ENCODE data around the gene CAPN12.
"Not testable (repeated sequence)": the region's sequence is repeated elsewhere in the genome, so short reads cannot be mapped to it uniquely, and the experiment has no call there.

CAPN12 gene

GRCh38 chr19:38770228-38770948 lies 26.1 kb upstream of the CAPN12 start:
- not testable (repeated sequence) for DNase-seq

GRCh38 chr19:38769635-38770211 lies 25.4 kb upstream of the CAPN12 start:
- peak; percentile 88 for DNase-seq

DNA sequence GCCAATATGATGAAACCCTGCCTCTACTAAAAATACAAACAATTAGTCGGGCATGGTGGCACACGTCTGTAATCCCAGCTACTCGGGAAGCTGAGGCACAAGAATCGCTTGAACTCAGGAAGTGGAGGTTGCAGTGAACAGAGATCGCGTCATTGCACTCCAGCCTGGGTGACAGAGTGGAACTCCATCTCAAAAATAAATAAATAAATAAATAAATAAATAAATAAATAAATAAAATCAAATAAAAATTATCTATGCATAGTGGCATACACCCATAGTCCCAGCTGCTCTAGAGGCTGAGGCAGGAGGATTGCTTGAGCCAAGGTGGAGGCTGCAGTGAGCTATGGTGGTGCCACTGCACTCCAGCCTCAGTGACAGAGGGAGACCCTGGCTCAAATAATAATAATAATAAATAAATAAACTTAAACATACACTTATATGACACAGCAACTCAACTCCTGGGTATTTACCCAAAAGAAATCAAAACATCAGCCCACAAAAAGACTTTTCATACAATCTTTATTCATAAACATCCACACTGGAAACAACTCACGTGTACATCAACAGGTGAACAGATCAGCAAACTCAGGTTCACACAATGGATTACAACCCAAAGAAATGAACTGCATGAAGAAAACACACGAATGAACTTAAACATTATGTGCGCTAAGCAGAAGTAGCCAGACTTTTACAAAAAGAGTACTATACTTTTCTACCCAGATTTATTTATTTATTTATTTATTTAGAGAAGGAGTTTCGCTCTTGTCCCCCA lies 22.2 kb upstream of the CAPN12 start:
- DNase-seq: no peak

DNA sequence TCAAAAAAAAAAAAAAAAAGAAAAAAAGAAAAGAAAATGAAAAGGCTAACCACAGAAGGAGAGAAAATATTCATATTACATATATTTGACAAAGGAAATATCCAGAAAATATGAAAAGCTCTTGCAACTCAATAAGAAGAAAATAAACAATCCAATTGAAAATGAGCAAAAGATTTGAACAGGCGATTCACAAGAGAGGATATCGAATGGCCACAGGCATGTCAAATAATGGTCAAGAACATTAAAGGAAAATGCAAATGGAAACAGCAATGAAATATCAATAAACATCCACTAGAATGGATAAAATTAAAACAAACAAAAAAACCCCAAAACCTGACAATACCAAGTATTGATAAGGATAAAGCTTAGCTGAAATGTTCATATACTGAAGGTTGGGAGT lies 20.9 kb upstream of the CAPN12 start:
- DNase-seq: no peak

DNA sequence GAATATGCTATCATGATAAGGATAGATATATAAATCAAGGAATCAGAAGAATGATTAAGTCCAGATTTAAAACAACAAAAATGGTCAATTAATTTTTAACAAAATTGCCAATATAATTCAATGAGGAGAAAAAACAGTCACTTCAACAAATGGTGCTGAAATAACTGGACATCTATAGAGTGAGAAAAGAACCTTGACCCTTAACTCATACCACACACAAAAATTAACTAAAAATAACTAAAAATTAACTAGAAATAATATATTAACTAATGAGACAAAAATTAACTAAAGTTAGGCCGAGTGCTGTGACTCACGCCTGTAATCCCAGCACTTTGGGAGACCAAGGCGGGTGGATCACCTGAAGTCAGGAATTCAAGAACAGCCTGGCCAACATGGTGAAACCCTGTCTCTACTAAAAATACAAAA lies 19.5 kb upstream of the CAPN12 start:
- DNase-seq: no peak

DNA sequence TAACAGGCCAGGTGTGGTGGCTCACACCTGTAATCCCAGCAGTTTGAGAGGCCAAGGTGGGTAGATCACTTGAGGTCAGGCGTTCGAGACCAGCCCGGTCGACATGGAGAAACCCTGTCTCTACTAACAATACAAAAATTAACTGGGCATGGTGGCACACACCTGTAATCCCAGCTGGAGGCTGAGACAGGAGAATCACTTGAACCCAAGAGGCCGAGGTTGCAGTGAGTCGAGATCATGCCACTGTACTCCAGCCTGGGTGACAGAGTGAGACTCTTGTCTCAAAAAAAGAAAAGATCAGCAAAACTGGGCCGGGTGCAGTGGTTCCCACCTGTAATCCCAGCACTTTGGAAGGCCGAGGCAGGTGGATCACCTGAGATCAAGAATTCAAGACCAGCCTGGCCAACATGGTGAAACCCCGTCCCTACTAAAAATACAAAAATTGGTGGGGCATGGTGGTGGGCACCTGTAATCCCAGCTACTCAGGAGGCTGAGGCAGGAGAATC lies 17.7 kb upstream of the CAPN12 start:
- DNase-seq: not testable (repeated sequence)

GRCh38 chr19:38760805-38761517 lies 16.7 kb upstream of the CAPN12 start:
- DNase-seq: not testable (repeated sequence)

DNA sequence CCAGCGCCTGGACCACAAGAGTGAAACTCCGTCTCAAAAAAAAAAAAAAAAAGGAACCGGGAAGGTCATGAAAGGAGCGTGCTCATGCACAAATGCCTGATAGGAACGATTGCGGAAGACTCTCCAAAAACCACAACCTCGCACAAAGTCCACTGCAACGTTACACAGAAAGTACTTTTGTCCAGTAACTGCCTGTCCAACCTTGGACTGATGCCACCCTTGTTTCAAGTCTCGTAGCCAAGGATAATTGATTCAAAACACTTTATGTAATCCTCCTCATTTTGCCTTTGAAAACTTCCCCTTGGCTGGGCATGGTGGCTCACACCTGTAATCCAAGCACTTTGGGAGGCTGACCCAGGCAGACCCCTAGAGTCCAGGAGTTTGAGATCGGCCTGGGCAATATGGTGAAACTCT lies 15.3 kb upstream of the CAPN12 start:
- no peak for DNase-seq

DNA sequence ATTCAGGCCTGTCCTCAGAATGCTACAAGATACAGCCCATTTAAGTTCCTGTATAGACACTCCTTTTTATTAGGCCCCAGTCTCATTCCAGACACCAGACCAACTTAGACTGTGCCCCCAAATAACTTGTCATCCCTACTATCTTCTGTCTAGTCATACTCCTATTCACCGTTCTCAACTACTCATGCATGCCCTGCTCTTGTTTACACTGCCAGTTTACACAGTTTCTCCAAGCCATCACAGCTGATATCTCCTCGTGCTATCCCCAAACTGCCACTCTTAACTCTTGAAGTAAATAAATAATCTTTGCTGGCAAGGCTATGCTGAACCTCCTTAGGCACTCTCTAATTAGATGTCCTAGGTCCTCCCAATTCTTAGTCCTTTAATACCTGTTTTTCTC lies 9.9 kb upstream of the CAPN12 start:
- DNase-seq: not testable (repeated sequence)

DNA sequence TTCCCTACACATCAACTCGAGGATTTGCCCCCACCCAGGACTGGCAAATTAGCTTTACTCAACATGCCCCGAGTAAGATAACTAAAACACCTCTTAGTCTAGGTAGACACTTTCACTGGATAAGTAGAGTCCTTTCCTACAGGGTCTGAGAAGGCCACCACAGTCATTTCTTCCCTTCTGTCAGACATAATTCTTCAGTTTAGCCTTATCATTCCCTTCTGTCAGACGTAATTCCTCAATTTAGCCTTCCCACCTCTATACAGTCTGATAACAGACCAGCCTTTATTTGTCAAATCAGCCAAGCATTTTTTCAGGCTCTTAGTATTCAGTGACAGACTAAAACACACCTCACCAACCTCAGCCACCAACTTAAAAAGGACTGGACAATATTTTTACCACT lies 9.5 kb upstream of the CAPN12 start:
- DNase-seq: not testable (repeated sequence)

- DNase-seq: no peak
Measured at GRCh38 chr19:38745316-38745715, 1.0 kb upstream of the CAPN12 start.

- DNase-seq: no peak
Measured at GRCh38 chr19:38744874-38745273, 600 bp upstream of the CAPN12 start.

DNA sequence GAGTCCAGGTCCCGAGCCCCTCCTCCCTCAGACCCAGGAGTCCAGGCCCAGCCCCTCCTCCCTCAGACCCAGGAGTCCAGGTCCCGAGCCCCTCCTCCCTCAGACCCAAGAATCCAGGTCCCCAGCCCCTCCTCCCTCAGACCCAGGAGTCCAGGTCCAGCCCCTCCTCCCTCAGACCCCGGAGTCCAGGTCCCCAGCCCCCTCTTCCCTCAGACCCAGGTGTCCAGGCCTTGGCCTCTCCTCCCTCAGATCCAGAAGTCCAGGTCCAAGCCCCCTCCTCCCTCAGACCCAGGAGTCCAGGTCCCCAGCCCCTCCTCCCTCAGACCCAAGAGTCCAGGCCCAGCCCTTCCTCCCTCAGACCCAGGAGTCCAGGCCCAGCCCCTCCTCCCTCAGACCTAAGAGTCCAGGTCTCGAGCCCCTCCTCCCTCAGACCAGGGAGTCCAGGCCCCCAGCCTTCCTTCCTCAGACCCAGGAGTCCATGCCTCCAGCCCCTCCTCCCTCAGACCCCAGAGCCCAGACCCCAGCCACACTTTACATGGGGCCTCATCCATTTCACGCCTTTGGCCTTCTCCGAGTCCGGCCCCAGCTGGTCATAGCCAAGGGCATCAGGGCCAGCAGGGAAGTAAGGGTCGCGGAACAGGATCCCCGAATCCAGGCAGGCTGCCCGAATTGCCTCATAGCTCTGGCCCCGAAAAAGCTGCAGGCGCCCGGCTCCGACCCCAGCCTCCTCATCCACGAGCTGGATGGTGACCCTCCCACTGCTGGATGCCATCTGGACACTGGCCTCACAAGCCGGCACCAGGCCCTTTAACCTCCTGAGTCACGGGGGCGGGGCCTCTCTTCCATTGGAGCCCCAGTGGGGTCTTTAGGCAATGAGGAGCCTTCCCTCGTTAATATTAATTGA lies 628 bp downstream of the CAPN12 start:
- no peak for DNase-seq

DNA sequence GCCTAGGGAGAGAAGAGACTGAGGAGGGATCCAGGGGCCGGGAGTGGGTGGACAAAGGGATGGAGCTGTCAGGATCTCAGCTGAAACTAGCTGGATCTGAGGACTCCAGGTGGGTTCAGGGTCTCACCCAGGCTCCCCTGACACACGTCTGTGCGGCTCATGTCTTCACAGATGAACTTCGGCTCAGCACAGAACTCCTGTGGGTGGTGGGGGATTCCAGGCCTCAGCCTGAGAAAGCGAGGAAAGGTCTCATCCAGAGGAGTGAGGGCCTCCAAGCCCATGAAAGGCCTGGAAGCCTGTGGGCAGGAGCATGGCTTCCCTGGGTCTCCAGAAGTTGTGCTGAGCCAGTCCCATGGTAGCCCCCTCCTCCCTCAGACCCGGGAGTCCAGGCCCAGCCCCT lies 1.4 kb downstream of the CAPN12 start:
- DNase-seq: no peak

DNA sequence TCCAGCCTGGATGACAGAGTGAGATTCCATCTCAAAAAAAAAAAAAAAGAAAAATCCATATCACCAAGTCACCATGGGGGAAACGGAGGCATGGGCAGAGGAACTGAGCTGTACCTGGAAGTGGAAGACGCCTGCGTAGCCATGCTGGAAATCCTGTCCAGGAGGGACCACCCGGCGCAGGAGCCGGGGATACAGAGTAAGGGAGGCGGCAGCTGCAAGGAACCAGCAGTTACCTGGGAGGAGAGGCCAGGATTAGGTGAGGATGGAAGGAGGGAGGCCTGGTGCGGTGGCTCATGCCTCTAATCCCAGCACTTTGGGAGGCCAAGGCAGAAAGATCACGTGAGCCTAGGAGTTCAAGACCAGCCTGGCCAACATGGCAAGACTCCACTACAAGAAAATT lies 2.0 kb downstream of the CAPN12 start:
- no peak for DNase-seq

- DNase-seq: no peak
Measured at GRCh38 chr19:38741670-38742069, 2.6 kb downstream of the CAPN12 start.

DNA sequence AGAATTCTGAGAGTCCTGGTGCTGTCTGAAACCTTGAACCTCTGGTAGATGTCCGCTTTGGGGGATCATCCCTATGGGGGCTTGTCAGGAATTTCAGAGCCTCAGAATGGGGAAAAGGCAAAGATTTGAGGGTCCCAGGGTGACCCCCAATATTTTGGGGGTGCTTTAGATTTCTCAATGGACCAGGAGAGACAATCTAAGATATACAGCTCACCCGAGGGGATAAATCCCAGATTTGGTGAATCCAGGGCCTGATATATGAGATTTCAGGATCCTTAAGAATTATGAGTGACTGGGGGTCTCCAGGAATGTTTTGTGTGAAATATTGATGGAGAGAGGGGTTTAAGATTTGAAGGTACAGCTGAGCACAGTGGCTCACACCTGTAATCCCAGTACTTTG lies 3.3 kb downstream of the CAPN12 start:
- no peak for DNase-seq

- no peak for DNase-seq
Measured at GRCh38 chr19:38740257-38740592, 4.0 kb downstream of the CAPN12 start.

DNA sequence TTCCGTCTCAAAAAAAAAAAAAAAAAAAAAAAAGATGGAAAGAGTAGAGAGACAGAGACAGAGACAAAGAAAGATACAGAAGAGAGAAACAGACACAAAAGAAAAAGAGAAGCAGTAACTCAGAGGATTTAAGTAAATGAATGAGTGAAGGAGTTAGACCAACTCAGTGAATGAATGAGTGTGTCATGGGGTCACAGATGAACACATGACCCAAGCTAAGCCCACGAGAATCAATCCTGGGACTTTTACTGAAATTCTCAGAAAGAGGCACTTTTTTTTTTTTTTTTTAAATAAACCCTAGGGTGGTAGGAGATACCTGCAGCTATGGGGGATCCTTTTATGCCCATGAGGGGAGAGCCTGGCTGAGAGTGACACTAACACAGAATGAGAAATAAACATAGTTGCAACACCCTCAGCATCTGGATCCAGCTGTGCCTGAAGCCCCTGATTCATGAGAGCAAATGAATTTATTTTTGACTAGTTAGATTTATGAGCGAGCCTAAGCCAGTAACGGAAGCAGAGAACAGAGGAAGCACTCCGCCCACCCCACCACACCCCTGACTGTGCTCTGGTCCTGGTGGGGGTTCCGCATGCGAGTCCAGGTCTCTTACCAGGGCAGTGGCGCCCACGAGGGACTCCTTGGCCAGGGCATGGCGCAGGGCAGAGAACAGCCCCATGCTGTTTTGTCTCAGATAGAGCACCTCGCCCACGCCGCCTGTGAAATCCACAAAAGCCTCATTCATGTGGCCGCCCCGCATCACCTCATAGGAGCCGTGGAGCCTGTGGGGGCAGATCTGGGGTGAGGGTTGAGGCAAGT lies 4.6 kb downstream of the CAPN12 start:
- no peak for DNase-seq

DNA sequence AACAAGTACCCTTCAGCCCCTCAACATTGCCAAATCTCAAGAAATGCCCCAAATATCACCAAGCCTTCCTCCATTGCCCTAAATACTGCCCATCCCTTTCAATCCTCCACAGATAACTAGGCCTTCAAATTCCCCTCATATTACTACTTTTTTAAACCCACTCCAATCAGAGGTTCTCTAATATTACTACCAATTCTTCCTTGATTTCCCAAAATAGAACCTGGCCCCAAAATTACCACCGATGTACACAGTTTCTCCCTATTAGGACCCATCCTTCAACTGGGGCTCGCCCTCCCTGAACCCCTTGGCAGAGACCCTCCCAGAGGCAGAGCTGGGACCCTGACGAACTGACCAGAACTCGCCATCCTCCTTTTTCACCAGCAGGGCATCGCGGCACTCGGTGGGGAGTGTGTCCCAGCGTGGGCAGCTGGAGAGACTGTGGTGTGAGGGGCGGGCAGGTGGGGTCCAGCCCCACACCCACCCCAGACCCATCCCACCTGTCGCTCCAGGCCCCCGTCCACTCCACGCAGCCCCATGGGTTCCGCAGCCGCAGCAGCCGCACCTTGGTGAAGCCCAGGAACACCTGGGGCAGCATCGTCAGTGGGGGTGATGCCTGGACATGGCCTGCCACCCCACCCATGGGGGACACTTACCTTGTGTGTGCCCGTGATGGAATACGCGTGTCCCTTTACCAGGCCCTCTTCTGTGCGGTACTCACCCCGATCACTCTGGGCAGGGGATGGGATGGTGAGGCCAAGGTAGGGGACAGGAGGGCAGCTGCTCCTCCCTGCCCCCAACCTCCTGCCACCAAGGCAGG lies 6.1 kb downstream of the CAPN12 start:
- no peak for DNase-seq

All from CD4-positive, alpha-beta T cell treated with Interferon gamma for 1 hour (primary cell).